ENCODE measurements around the gene CSMD2.

CSMD2 gene

DNA sequence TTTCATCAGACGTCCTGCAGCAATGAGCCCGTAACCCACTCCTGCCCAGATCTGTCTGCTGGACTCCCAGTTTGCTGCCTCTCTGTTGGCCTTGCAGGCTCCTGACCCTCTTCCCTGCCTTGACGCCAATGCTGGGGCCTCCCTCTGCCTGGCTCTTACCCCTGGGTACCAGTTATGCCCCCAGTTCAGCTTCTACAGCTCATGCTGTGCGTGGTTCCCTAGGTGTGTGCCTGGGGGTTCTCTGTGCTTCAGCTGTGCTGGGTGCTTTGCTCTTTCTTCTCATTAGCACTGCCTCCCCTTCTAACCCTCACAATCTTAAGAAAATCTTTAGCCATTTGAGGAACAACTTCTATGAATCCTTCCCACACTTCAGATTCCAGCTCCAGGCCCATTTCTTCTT lies 541.2 kb downstream of the CSMD2 start:
- DNase-seq = no peak

DNA sequence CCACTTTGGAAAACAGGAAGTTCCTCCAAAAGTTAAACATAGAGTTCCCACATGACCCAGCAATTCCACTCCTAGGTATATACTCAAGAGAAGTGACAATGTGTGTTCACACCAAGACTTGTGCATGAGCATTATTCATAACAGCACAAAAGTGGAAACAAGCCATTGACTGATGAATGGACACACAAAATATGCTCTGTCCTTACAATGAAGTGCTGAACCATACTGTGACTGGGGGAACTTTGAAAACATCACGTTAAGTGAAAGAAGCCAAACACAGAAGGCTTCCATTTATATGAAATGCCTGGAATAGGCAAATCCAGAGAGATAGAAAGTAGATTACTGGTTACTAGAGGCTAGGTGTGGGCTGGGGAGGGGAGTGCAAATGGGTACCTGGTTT lies 542.3 kb downstream of the CSMD2 start:
- DNase-seq = no peak

DNA sequence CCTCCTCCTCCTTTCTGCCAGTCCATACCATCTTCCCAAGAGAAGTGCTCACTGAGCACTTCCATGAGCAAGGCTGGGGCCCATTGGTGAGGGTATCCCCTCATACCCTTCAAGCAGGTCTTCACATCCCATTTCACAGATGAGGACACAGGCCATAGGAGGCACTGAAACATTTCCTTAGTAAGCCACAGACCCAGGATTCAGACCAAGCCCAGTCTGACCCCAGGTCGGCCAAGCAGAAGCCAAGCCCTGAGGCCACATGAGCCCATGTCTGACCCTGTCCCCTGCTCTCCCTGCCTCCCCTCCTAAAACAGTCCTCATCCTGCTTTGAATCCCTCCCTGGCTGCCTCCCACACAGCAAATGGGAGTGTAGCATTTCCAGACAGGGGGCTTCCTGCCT lies 546.4 kb downstream of the CSMD2 start:
- DNase-seq = no peak

DNA sequence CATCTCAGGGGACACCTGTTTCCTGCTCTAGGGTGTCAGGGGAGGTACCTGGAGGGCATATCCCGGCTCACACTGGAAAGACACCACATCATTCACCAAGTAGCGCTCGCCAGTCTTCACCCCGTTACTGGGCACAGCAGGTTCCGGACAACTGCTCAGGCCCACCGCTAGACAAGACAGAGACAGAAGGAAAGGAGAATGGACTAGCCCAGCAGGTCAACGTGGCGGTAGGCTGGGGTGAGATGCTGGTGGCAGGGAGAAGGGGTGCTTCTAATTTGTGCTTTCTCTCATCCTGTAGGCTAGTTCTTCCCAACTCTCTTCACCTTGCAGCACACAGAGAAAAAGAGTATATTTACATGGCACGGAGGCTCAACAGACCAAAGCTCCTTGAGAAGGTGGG lies 547.6 kb downstream of the CSMD2 start:
- DNase-seq = no peak

DNA sequence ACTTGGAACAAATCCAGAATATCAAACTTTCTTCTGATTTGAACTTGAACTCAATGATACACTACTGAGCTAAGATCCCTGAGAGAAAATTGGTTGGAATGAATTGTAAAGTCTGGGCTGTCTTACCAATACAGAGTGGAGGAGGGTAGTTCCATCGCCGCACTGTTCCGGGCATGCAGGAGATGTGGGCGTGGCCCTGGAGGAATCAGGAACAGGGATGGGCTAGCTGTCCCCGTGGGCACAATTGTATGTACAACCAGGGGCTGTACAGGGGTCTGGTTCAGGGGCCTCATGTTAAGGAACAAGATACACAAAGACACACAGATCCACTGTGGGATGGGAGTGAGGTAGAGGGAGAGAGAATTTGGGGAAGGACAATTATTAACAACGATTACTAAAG lies 548.2 kb downstream of the CSMD2 start:
- DNase-seq = no peak

DNA sequence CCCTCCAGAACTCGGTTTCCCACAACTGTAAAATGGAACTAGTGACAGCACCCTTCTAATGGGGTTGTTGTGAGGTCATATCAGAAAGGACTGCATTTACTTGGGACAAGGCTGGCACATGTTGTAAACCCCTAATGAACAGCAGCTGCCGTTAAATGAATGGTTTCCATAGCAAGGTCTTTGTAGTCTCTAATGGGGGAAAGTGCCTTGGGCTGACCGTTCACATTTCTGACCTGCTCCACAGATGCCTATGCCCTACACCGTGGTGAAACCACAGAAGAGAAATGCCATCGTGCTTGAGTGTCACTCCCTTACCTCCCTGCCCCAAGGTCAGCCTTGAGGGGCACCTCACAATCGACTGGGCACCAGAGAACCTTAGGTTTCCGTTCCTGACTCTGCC lies 549.5 kb downstream of the CSMD2 start:
- DNase-seq = no peak

DNA sequence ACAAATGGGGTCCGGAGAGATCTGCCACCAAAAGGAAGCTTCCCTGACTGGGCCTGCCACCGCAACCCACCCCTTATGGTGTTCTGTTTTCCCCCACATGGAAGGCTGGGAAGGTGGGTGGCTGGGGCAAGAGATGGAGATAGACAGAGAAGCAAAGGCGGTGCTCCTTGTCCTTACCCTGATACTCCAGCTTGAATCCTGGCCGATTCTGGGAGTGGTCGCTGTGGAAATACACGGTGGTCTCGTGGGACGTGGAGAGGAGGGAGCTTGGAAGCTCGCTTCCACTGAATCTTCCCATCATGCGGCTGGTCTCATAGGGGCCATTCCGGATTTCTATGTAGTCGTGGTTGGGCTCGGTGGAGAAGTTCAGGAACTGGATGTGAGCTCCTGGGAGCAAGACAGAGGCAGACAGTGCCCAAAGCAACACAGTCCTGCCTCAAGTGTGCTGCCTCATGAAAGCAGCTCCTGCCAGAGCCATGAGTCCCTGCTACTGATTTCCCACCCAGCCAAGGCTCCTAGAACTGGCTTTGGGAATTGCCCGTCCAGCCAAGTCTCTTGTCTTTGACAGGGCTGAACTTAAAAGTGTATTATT lies 554.1 kb downstream of the CSMD2 start:
- DNase-seq = no peak

DNA sequence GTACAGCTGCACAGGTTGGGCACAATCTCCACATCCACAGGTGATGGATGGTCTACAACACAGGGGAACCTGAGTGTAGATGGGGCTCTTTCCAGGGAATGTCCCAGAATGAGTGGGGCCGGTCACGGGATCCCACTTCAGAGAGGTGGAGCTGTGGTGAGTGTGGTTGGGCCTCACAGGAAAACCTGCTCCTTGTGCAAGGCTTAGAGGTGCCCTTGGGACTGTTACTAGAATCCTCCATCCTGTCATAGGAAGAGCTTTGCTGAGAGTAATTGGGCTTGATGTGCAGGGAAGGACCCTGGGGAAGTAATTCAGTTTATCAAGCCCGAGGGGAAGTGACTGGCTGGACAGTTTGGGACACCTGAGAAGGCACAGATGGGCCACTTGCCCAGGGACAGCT lies 554.6 kb downstream of the CSMD2 start:
- DNase-seq = no peak

DNA sequence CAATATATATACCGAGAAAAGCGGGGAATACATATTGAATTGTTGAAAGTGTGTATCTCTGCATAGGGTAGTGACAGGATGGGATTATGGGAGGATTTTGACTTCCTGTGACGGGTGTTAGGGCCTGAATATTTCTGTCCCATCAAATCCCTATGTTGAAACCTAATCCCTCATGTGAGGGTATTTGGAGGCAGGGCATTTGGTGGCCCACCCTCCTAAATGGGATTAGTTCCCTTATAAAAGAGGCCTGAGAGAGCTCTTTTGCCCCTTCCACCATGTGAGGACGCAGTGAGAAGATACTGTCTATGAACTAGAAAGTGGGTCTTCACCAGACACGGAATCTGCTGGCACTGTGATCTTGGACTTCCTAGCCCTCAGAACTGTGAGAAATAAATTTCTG lies 555.3 kb downstream of the CSMD2 start:
- no peak for DNase-seq

DNA sequence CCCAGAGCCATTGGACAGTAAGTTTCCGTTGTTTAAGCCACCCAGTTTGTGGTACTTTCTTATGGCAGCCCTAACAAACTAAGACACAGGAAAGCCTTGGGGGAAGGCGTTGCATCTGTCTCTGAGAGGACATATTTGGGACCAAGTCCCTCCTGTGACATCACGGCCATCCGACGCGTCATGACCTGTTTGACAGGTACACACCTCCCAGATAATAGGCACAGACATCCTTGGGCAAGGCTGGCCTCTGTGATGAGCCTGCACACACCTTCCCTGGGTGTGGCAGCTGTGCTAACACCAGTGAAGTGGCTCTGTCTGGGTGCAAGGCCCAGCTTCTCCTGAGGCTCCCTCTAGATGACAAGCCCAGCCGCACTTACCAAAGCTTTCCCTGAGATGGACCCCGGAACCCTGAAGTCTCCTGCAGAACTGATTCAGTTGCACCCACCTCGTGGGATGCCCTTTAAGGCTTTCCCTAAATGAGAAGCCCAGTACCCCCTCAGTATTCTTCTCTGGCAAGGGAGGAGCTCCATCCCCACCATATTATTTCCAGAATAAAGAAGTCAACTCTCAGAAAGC lies 556.1 kb downstream of the CSMD2 start:
- no peak for DNase-seq

DNA sequence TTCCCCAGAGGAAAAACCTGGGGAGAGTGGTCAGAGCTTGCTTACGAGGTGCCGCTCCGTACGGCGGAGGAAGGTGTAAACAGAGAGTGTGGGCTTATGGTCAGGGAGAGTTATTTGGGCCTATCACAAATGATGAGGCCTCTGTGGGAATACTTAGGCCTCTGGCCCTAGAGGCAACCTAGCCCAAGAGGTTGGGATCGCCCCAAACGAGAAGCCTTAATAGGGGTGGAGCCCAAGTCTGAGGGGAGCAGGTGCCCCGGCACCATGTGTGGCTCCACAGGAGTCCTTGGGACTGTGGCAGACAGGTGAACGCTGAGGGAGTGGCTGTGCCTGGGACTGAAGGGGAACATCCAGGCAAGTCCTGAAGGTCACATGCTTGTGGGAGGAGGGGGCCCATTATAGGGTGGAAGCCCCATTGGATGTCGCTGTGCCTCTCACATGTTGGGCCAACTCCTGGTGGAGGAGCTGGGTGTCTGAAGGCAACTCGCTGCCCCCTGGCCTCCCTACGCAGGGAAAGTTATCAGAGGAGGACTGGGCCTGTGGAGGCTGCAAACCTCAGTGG lies 557.5 kb downstream of the CSMD2 start:
- no peak for DNase-seq

DNA sequence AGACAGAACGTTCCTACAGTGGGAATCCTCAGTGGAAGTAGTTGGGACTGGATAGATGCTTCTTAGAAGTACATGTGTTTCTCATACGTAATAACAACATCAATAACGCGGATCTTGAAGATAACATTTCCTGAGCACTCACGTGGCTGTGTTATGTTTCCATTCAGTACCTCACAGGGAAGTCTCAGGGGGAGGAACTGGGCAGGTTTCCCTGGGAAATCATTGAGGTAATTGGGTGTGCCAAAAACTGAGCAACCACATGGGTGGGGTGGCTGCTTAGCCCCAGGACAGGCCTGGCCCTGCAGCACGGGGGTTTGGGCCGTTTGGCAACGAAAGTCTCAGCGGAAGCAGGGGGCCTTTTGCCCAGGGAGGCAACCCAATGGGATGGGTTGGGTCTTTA lies 558.8 kb downstream of the CSMD2 start:
- DNase-seq = no peak

DNA sequence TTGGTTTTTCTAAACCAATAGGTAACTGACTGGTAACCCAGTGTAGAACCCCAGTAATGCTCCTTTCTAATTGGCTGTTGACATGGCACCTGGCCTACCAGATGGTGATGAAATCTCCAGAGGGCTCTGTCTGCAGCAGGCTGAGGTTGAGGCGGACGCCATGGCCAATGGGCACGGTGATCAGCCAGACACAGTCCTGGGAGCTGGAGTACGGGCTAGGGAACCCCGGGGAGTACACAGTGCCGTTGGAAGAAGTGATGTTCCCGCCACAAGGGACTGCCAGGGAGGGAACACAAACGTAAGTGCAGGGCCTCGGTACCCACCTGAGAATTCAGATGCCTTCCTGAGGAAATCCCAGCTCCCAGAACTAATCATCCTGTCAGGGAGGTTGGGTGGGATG lies 562.8 kb downstream of the CSMD2 start:
- DNase-seq = no peak

DNA sequence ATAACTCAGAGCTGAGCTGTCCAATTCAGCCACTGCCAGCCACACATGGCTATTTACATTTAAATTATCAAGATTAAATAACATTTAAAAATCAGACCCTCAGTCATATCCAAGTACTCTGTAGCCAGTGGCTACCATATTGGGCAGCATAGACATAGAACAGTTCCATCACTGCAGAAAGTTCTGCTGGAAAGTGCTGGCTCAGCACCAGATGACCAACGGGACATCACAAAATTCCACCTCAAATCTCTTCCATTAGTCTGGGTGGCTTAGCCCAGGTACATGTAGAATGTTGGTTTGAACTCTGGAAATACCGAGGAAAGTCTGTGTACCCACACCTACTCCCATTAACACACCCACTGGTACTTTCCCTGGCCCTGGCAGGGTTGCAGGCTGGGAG lies 563.3 kb downstream of the CSMD2 start:
- DNase-seq = no peak

DNA sequence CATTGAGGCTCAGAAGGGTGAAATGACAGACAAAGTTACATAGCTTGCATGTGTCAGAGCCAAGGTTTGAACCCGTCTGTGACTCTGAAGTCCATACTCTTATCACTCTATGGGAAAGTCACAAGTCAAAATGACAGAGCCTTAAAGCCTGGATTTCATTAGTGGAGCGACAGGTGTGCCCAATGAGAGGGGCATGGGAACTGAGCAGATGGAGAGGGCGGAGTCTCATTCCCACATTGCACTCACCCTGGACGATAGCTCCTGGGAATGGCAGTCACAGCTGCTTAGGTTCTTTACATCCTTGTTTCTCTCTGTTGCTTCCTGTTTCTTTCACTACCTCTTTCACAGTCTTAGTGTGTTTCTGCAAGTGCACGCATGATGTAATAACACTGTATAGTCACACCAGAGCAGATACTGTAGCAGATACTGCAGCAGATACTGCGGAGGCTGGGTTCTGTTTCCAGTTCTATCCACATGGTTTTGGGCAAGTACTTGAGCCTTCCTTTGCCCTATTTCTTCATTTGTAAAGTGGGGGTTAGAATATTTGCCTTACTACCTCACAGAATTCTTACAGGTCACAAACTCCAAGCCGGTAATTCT lies 565.4 kb downstream of the CSMD2 start:
- DNase-seq = no peak

DNA sequence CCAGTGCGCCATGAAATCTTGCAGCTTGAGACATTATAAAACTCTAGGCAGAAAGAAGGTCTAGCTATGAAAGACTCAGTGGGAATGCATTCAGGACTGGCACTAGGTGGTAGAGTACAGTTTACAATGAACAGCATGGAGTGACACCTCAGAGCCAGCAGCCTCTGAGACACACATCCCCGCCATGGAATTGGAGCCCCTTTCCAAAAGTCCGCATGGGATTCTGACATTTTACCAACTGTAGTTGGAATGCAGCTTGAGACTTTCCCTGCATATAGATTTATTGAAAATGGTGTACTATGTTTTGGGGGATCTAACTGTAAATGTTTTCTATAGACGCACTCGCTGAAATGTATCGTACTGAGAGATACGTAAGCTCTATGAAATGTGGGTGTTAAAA lies 576.3 kb downstream of the CSMD2 start:
- no peak for DNase-seq

DNA sequence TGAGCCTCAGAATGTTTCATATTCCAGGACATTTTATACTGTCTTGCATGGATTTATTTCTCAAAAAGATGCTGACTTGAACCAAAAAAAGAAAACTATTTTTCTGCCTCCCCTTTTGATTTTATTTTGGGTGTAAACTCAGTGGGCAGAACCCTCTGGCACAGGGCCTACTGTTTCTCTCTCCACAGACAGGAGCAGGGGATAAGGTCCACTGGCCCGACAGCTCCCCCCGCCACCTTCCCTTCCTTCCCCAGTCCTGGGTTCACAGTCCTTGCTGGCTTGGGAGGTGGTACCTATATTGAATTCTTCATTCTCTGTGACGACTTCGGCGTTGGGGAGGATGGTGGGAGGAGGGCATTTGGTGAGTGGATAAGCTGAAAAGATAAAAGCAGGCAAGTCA lies 578.2 kb downstream of the CSMD2 start:
- DNase-seq = no peak

DNA sequence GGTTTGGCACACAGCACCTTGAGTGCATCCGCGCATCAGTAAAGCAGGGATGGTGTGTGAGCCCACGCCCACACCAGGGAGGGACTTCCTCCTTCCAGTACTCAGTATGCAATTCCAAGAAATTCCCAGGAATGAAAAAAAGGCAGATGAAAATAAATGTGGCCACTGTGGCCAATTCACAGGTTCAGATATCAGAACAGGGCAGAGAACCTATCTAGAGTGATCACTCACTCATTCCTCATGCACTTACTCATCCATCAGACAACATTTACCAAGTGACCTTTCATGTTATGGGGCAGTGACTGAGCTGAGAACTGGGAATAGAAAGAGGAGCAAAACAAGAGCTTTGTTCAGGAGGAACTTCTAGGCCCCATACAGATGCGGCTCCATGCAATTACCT lies 578.9 kb downstream of the CSMD2 start:
- DNase-seq = no peak

DNA sequence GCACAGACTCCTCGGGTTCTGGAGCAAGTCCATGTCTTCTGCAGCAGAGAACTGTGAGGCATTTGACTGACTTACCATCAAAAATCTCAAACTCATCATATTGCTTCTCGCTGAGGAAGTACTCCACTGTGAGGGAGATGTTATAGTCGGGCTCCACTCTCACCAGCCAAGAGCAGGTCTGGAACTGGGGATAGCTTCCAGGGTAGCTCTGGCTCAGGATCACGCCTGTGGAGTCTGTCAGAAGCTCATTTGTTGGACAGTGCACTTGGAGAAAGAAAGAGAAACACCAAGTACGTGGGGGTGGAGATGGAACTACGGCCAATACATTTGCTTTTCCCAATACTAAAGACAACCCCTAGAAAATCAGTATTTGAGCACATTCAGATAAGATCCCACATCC lies 581.5 kb downstream of the CSMD2 start:
- no peak for DNase-seq

DNA sequence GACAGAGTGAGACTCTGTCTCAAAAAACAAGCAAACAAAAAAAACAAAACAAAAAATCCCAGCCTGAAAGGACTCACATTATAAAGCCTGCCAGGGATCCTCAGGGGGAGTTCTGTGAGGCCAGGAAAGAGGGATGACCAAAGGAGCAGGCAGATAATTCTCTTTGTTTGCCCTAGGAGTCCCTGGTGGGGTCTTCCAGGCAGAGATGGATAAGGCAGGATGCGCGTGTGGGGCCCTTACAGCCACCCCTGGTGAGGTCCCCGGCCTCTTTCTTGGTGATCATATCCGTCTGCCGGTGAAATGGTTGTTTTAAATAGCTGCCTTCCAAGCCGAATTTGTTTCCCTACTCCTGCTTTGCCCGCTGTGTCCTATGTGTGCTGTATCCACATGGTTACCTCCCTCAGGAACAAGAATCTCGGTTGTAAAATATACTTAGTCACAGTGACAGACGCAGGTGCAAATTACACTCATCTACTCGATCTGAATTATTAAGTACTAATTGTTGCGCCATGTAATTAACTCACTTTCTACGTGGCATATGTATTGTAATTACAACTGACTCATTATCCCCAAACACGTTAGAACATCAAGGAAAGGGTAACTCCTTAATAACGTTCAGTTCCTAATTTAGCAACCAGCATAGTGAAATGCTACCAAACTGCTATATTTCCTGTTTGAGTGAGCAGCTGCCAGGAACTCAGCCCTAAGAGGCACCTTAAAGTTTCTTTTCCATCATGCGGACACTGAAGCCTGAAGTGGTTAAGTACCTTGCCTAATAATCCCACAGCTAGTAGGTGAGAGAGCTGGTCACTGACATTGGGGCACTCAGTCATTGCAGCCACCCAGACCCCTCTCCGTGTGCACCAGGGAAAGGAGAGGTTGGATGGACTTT lies 586.2 kb downstream of the CSMD2 start:
- no peak for DNase-seq

DNA sequence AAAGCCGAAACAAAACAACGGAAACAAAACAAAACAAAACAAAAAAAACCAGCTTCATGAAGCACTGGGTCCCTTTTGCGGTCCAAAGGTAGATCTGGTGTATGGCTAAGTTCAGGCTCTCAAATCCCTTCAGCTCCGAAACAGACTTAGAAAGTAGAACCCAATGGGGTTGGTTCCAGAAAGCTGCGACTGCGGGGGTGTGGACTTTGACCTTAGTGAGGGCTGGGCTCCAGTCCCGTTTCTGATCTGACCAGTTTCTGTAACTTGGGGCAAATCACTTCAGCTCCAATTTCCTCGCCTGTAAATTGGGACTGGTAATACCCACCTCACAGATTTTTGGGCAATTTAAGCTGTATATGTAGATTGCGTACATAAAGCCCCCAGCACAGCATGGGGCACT lies 587.4 kb downstream of the CSMD2 start:
- DNase-seq = no peak

DNA sequence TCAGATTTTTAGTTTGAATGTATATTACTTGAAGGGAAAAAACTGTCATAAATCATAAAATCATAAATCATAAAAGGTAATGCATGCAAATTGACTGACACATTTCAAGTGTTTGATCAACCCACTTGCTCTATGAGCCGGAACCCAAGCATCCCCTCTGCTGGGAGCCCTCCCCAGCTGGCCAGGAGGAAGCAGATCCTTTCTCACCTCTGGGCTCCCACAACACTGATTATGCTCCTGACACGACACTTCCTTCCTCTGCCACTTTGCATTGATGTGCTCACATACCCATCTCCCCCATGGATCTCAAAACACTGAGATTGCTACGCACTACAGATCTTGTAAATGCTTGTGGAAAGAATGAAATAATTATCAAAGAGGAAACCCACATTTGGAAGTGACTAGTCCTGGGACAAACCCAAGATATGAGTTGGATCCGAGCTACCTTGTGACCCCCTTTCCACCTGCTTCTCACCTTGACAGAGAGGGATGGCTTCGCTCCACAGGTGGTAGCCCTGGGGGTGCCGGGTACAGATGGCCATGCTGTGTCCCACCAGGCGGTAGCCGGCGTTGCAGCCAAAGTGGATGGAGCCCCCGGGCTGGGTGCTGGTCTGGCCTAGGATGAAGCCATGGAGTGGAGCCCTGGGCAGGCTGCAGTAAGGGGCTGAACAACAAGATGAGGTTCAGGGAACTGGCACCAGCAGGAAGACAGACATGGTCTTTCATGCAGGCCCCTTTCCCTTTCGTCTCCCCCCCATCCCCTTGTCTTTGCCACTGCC lies 588.0 kb downstream of the CSMD2 start:
- no peak for DNase-seq

DNA sequence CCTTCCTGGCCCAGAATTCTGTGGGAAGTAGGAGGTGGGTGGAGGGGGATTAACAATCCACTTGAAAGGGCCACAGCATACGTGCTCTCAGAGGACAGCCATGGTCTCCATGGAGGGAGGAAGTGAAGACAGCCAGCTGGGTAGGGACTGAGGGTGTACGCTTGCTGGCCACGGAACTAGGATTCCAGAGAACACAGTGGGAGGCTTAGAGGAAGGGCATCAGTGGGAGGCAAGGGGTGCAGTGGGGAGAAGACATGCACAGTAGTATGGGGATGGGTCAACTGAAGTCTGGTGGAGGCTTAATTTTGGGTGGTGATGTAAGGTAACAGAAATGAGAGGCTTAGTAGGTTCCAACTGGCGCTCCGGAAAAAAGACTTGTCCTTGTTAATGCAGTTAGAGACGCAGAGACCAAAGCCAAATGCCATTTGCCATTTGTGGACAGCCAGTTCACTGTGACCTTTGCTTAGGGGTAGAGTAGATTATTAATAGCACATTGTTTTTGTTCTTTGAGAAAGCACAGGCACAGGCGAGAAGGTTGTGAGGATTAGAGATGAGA lies 589.6 kb downstream of the CSMD2 start:
- DNase-seq = no peak
